HL-60 (cell line): ENCODE data around the gene SUPV3L1.

ENCODE experiments used
- GABPA ChIP-seq: IDR thresholded peaks from 2 replicates; pipeline ENCODE4 v1.6.1; 2012; ENCODE audit warnings: low read depth
- POLR2AphosphoS5 ChIP-seq: IDR thresholded peaks from 2 replicates; pipeline ENCODE4 v1.6.1; 2012; ENCODE audit warnings: low read depth
- TF ChIP-seq, protein P1 (sequence below): IDR thresholded peaks from one replicate; pipeline ENCODE4 v1.5.1; 2011; ENCODE audit warnings: low read length, control low read depth, inconsistent platforms; ENCODE audit not compliant: insufficient read depth
- TF ChIP-seq, protein P2 (sequence below): IDR thresholded peaks from 2 replicates; pipeline ENCODE4 v1.6.1; 2012; ENCODE audit warnings: low read depth; ENCODE audit not compliant: insufficient replicate concordance

DNA sequence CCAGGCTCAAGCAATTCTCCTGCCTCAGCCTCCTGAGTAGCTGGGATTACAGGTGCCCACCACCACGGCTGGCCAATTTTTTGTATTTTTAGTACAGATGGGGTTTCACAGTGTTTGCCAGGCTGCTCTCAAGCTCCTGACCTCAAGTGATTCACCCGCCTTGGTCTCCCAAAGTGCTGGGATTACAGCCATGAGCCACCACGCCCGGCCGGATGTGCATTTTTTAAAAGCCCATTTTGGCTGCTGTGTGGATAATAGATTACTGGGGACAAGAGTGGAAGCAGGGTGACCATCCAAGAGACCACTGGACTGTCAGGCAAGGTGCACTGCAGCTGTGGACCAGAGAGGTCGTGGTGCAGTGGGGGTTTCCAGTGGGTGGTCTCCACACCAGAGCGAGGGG lies 61.5 kb downstream of the SUPV3L1 start:
- TF ChIP-seq, protein P1, sequence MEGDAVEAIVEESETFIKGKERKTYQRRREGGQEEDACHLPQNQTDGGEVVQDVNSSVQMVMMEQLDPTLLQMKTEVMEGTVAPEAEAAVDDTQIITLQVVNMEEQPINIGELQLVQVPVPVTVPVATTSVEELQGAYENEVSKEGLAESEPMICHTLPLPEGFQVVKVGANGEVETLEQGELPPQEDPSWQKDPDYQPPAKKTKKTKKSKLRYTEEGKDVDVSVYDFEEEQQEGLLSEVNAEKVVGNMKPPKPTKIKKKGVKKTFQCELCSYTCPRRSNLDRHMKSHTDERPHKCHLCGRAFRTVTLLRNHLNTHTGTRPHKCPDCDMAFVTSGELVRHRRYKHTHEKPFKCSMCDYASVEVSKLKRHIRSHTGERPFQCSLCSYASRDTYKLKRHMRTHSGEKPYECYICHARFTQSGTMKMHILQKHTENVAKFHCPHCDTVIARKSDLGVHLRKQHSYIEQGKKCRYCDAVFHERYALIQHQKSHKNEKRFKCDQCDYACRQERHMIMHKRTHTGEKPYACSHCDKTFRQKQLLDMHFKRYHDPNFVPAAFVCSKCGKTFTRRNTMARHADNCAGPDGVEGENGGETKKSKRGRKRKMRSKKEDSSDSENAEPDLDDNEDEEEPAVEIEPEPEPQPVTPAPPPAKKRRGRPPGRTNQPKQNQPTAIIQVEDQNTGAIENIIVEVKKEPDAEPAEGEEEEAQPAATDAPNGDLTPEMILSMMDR = no peak
- no peak for TF ChIP-seq POLR2AphosphoS5
- TF ChIP-seq, protein P2, sequence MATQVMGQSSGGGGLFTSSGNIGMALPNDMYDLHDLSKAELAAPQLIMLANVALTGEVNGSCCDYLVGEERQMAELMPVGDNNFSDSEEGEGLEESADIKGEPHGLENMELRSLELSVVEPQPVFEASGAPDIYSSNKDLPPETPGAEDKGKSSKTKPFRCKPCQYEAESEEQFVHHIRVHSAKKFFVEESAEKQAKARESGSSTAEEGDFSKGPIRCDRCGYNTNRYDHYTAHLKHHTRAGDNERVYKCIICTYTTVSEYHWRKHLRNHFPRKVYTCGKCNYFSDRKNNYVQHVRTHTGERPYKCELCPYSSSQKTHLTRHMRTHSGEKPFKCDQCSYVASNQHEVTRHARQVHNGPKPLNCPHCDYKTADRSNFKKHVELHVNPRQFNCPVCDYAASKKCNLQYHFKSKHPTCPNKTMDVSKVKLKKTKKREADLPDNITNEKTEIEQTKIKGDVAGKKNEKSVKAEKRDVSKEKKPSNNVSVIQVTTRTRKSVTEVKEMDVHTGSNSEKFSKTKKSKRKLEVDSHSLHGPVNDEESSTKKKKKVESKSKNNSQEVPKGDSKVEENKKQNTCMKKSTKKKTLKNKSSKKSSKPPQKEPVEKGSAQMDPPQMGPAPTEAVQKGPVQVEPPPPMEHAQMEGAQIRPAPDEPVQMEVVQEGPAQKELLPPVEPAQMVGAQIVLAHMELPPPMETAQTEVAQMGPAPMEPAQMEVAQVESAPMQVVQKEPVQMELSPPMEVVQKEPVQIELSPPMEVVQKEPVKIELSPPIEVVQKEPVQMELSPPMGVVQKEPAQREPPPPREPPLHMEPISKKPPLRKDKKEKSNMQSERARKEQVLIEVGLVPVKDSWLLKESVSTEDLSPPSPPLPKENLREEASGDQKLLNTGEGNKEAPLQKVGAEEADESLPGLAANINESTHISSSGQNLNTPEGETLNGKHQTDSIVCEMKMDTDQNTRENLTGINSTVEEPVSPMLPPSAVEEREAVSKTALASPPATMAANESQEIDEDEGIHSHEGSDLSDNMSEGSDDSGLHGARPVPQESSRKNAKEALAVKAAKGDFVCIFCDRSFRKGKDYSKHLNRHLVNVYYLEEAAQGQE = no peak
- TF ChIP-seq GABPA = no peak
